Liver (tissue), 10 donors: ENCODE data around the gene ST7. TPM values are rescaled to one million over a fixed set of nuclear protein-coding genes. Genes with fewer than 3 reads are reported as not detected.

Source experiments
- DNase-seq: peaks from one replicate; pipeline ENCODE4 v3.0.0-alpha.2; 2017; ENCODE audit warnings: low spot score
- H3K27ac ChIP-seq, 2 donors: one replicate each; pipeline ENCODE4 v1.7.0; 2013; ENCODE audit warnings: inconsistent platforms in 2 of 2, low read length in 2 of 2, control low read depth in 1 of 2, low read depth in 1 of 2, mild to moderate bottlenecking in 1 of 2
- H3K27me3 ChIP-seq, 4 donors: one replicate each; pipeline versions ENCODE4 v1.6.1 to v1.7.0; 2013; ENCODE audit warnings: low read length in 3 of 4, inconsistent platforms in 1 of 4, mild to moderate bottlenecking in 1 of 4, moderate library complexity in 1 of 4; ENCODE audit not compliant: control insufficient read depth in 4 of 4, insufficient read depth in 4 of 4
- H3K36me3 ChIP-seq, 4 donors: one replicate each; pipeline versions ENCODE4 v1.6.1 to v1.7.0; 2013; ENCODE audit warnings: low read length in 3 of 4, mild to moderate bottlenecking in 3 of 4, low read depth in 1 of 4, moderate library complexity in 1 of 4; ENCODE audit not compliant: control insufficient read depth in 4 of 4, insufficient read depth in 3 of 4
- H3K4me1 ChIP-seq, 4 donors: one replicate each; pipeline versions ENCODE4 v1.6.1 to v1.7.0; 2013; ENCODE audit warnings: low read length in 3 of 4, mild to moderate bottlenecking in 3 of 4, moderate library complexity in 1 of 4; ENCODE audit not compliant: control insufficient read depth in 4 of 4, insufficient read depth in 4 of 4
- H3K4me3 ChIP-seq, 3 donors: one replicate each; pipeline versions ENCODE4 v1.6.1 to v1.7.0; 2013; ENCODE audit warnings: low read length in 3 of 3, control low read depth in 1 of 3, low read depth in 1 of 3, mild to moderate bottlenecking in 1 of 3
- H3K9ac ChIP-seq, 2 donors: one replicate each; pipeline ENCODE4 v1.7.0; 2013; ENCODE audit warnings: low read length in 2 of 2, mild to moderate bottlenecking in 2 of 2, moderate library complexity in 2 of 2, control low read depth in 1 of 2, low read depth in 1 of 2
- H3K9me3 ChIP-seq, 4 donors: one replicate each; pipeline versions ENCODE4 v1.6.1 to v1.7.0; 2013; ENCODE audit warnings: low read length in 3 of 4; ENCODE audit not compliant: control insufficient read depth in 4 of 4
- FOXA1 ChIP-seq: IDR thresholded peaks from 2 replicates; pipeline ENCODE4 v1.6.1; 2016; ENCODE audit warnings: antibody characterized with exemption
- MAX ChIP-seq: IDR thresholded peaks from 2 replicates; pipeline ENCODE4 v1.6.1; 2016; ENCODE audit warnings: antibody characterized with exemption
- WGBS: extraction: QIAGEN DNeasy Blood & Tissue Kit; methylation state at CpG from one replicate; pipeline ENCODE4 v1.1.7; 2013; 5-methylcytosine and 5-hydroxymethylcytosine counted together
- polyA plus RNA-seq, 2 donors: library from polyadenylated mRNA; stranded (reverse) in 1 of 2; unstranded in 1 of 2; fragments of 200-250 nt in 1 of 2; fragments of >200 nt in 1 of 2; fragmentation: Nextera tagmentation in 1 of 2; extraction: Ambion mirVana in 1 of 2; gene quantifications; one replicate each; pipeline versions ENCODE4 v1.2.1 to v1.2.3, GENCODE V29; 2013 to 2015
- small RNA-seq: library from RNA; depleted of rRNA; stranded (forward); fragments of <200 nt; gene quantifications from one replicate; pipeline ENCODE3, GENCODE V24; 2014
- total RNA-seq, 2 donors: library from RNA; depleted of rRNA; stranded (reverse); fragments of >200 nt; gene quantifications; one replicate each; pipeline ENCODE4 v1.2.3, GENCODE V29; 2014
- donor health status: healthy.
- donor health status: healthy.
- donor health status: healthy.
- donor health status: healthy.
- donor health status: healthy.

Gene ST7
- total and polyA plus RNA-seq, 4 donors: 13.5 to 30.7 (median 22.6) TPM

- H3K4me3 ChIP-seq: no peak overlapping the region
- H3K27ac ChIP-seq: no peak overlapping the region
- WGBS: 80% methylated on average over 2 of the region's 2 CpGs
- H3K27me3 ChIP-seq: no peaks in the 10 kb centered on the region
- no peak for DNase-seq
- no peaks in the 10 kb centered on the region for H3K36me3 ChIP-seq
- H3K9me3 ChIP-seq: no peaks in the 10 kb centered on the region
- no peak for TF ChIP-seq FOXA1
- no peak for TF ChIP-seq MAX
- H3K9ac ChIP-seq: no peak overlapping the region
- H3K4me1 ChIP-seq: no peaks in the 10 kb centered on the region
Measured at GRCh38 chr7:117279203-117279602, 325.9 kb downstream of the ST7 start.

Small RNA genes within 50 kb of the gene (small RNA-seq; reads per million reads assigned to genes)
- gene AC002542.1 (not detected), gene MTCYBP6 (not detected), gene RF00019 (not detected), gene RF02179 (not detected), gene RF02180 (not detected), gene RF02181 (not detected), gene RF02183 (not detected), gene RF02184 (not detected), gene RF02185 (not detected), gene RF02188 (not detected), gene RNA5SP239 (not detected)

Other genes with a start within 250 kb of the ST7 start
- 10 to 100 TPM; 64.3 to 90.0 TPM for gene CAPZA2, start 90.9 kb upstream of the ST7 start, total RNA-seq
- gene CAPZA2, start 90.9 kb upstream of the ST7 start, polyA plus RNA-seq: 10 to 100 TPM; 45.1 to 73.9 TPM